GM23338 (cell line): ENCODE data around the gene ZFYVE28. TPM values are rescaled to one million over a fixed set of nuclear protein-coding genes. Genes with fewer than 3 reads are reported as not detected.

ENCODE experiments used
- CTCF ChIP-seq, 2 experiments: fragments of 200-600 bp in 1 of 2; sonication (generic) in 1 of 2; conservative IDR thresholded peaks; 2 replicates each; pipeline versions ENCODE4 v1.5.1 to v1.6.1; 2016 to 2017; ENCODE audit warnings: antibody characterized with exemption in 2 of 2, low read depth in 2 of 2, mild to moderate bottlenecking in 2 of 2, moderate library complexity in 1 of 2
- ETS1 ChIP-seq: IDR thresholded peaks from 2 replicates; pipeline ENCODE4 v1.6.1; 2016; ENCODE audit warnings: antibody characterized with exemption
- EZH2 ChIP-seq: fragments of 200-600 bp; sonication (generic); IDR thresholded peaks from one replicate; pipeline ENCODE4 v1.8.0; 2017; ENCODE audit warnings: antibody characterized with exemption, mild to moderate bottlenecking, low read depth; ENCODE audit not compliant: unreplicated experiment
- JUNB ChIP-seq: IDR thresholded peaks from one replicate; pipeline ENCODE4 v1.6.1; 2016; ENCODE audit warnings: antibody characterized with exemption; ENCODE audit not compliant: unreplicated experiment
- REST ChIP-seq: IDR thresholded peaks from one replicate; pipeline ENCODE4 v1.6.1; 2018; ENCODE audit warnings: antibody characterized with exemption; ENCODE audit not compliant: unreplicated experiment
- STAT1 ChIP-seq: IDR thresholded peaks from one replicate; pipeline ENCODE4 v1.6.1; 2016; ENCODE audit warnings: antibody characterized with exemption; ENCODE audit not compliant: unreplicated experiment
- ZNF114 ChIP-seq: fragments of 250-450 bp; sonication (Bioruptor Pico); IDR thresholded peaks from 2 replicates; pipeline ENCODE4 v1.5.0; 2020; ENCODE audit warnings: mild to moderate bottlenecking, moderate library complexity
- ZNF331 ChIP-seq: fragments of 250-450 bp; sonication (Bioruptor Pico); IDR thresholded peaks from 2 replicates; pipeline ENCODE4 v1.5.0; 2020; ENCODE audit warnings: low read depth, mild to moderate bottlenecking, moderate library complexity
- ZNF462 ChIP-seq: fragments of 250-450 bp; sonication (Bioruptor Pico); IDR thresholded peaks from 2 replicates; pipeline ENCODE4 v1.5.0; 2020; ENCODE audit warnings: mild to moderate bottlenecking, moderate library complexity
- polyA plus RNA-seq: library from polyadenylated mRNA; unstranded; fragments of >200 nt; fragmentation: Nextera tagmentation; extraction: Ambion mirVana; gene quantifications from 2 replicates; pipeline ENCODE4 v1.2.1, GENCODE V29; 2016
- total RNA-seq: library from RNA; depleted of rRNA; stranded (reverse); fragments of >200 nt; shearing (Covaris generic); gene quantifications from 2 replicates; pipeline ENCODE4 v1.2.3, GENCODE V29; 2014

Gene ZFYVE28
- total and polyA plus RNA-seq, 2 experiments from 2014 or later: 2.6 to 4.6 TPM

- TF ChIP-seq ZNF462 (CRISPR knock-in tag) (no peak), CTCF (conservative IDR thresholded peaks at IDR 0.05; ENCODE audit: low read depth in 2 of 2) (no peak), ZNF331 (CRISPR knock-in tag) (no peak), EZH2 (no peak), STAT1 (no peak), JUNB (no peak), ETS1 (no peak), REST (no peak), ZNF114 (CRISPR knock-in tag) (no peak)
Observed at GRCh38 chr4:2272026-2272827, 146.2 kb downstream of the ZFYVE28 start (continued).
